GM18505 (cell line): Measurements from ENCODE around the gene VAV2.

ENCODE experiments used
- ATAC-seq: cut with Tn5 transposase; IDR thresholded peaks from one replicate; pipeline ENCODE4 v1.9.1; 2021; ENCODE audit not compliant: unreplicated experiment
- POLR2A ChIP-seq: IDR thresholded peaks from 4 replicates; pipeline ENCODE4 v1.6.1; 2011; ENCODE audit warnings: borderline replicate concordance; ENCODE audit not compliant: insufficient read depth, insufficient read length; ENCODE audit errors: extremely low read depth

The VAV2 gene

GRCh38 chr9:133780962-133781827 lies 210.9 kb downstream of the VAV2 start:
- no peak for ATAC-seq
- no peak for TF ChIP-seq POLR2A

- TF ChIP-seq POLR2A: no peak
- ATAC-seq: no peak
Observed at GRCh38 chr9:133780404-133780945, 211.6 kb downstream of the VAV2 start.

- no peak for TF ChIP-seq POLR2A
- no peak for ATAC-seq
Observed at GRCh38 chr9:133779516-133780403, 212.4 kb downstream of the VAV2 start.

GRCh38 chr9:133779081-133779480 lies 213.0 kb downstream of the VAV2 start:
- ATAC-seq: no peak
- no peak for TF ChIP-seq POLR2A

GRCh38 chr9:133778336-133779013 lies 213.6 kb downstream of the VAV2 start:
- ATAC-seq: no peak
- TF ChIP-seq POLR2A: no peak

- no peak for TF ChIP-seq POLR2A
- ATAC-seq: no peak
Observed at GRCh38 chr9:133777871-133778270, 214.3 kb downstream of the VAV2 start.

GRCh38 chr9:133777068-133777791 lies 214.9 kb downstream of the VAV2 start:
- no peak for TF ChIP-seq POLR2A
- ATAC-seq: no peak

GRCh38 chr9:133775951-133776905 lies 215.9 kb downstream of the VAV2 start:
- ATAC-seq: no peak
- TF ChIP-seq POLR2A: no peak

GRCh38 chr9:133775291-133775690 lies 216.8 kb downstream of the VAV2 start:
- no peak for ATAC-seq
- TF ChIP-seq POLR2A: no peak

- ATAC-seq: no peak
Observed at GRCh38 chr9:133774799-133775198, 217.3 kb downstream of the VAV2 start.

GRCh38 chr9:133773889-133774655 lies 218.1 kb downstream of the VAV2 start:
- TF ChIP-seq POLR2A: no peak
- ATAC-seq: no peak

More at GRCh38 chr9:133774799-133775198, 217.3 kb downstream of the VAV2 start:
- TF ChIP-seq POLR2A: no peak
